Measurements from ENCODE around the gene TXLNG. TPM values are rescaled to one million over a fixed set of nuclear protein-coding genes. Genes with fewer than 3 reads are reported as not detected.

The TXLNG gene
- 12.1 and 16.6 TPM in 2 replicates for polyA plus RNA-seq (2012; rRNA removed)
- 15.5 and 17.7 TPM in 2 replicates for polyA plus RNA-seq (2012; cell fraction: cytosol; rRNA removed)
- 14.6 and 28.0 TPM in 2 replicates for polyA plus RNA-seq (2012; cell fraction: nucleus; rRNA removed)

DNA sequence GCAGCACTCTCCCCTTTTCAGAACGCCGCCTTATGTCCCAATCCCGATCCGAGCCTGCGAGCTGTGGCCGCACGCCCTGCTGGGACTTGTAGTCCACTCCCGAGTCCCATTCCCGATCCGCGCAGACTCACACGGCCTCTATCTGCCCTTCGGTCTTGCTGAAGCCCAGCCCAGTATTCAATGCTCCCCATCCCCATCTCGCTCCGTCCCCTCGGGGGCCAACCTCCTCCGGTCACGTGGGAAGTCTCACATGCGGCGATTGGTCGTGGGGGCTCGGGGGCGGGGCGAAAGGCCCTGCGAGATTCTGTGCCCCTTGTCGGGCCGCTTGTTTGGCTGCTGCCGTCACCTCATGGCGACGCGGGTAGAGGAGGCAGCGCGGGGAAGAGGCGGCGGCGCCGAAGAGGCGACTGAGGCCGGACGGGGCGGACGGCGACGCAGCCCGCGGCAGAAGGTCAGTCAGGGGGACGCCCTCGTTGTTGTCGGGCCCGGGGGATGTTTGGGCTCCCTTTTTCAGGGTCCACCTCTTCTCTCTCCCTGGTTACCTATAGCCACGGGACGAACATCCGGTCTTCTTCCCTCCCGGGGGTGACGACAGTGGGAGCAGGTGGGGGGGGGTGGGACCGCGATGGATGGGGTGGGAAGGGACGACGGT lies at the start of gene TXLNG:
TSS of gene TXLNG (plus strand) at position 328 of the 652 bp plus-strand sequence. CDS start at position 350, 22 bp downstream.
- Histone ChIP-seq H3K4me3 (ENCODE audit: low read depth in 2 of 2, low read length in 1 of 2) (peak within 1 kb of the TSS; percentile 78 to 80), H4K20me1 (ENCODE audit: insufficient read depth) (no peaks in the 10 kb centered on the region), H3K9me2 (no peaks in the 10 kb centered on the region), H3F3A (replicated peaks; ENCODE audit: insufficient read depth) (no peaks in the 10 kb centered on the region), H3K4me2 (peak within 1 kb of the TSS; percentile 87), H3K9ac (peak within 1 kb of the TSS; percentile 74), H2AFZ (ENCODE audit: low read depth) (peak within 1 kb of the TSS; percentile 97), H3K36me3 (replicated peaks in 1 of 2; ENCODE audit: control insufficient read depth in 1 of 2, insufficient read depth in 2 of 2, low read length in 1 of 2) (peaks cover 7 to 10% of the 10 kb centered on the region in 2 experiments), H3K27ac (ENCODE audit: low read depth in 2 of 2, low read length in 1 of 2) (peak within 1 kb of the TSS; percentile 69 to 81; a peak in 3 of 4 replicates), H3K79me2 (ENCODE audit: insufficient read depth) (peaks cover 47% of the 10 kb centered on the region), H3K9me3 (no peaks in the 10 kb centered on the region), H3K4me1 (ENCODE audit: control insufficient read depth in 1 of 2, insufficient read depth in 2 of 2, low read depth in 1 of 2, low read length in 1 of 2) (peaks cover 3 to 6% of the 10 kb centered on the region in 2 experiments; a peak in 2 of 4 replicates), H3K27me3 (ENCODE audit: insufficient read depth) (no peaks in the 10 kb centered on the region)
- ChIA-PET POLR2A (interaction anchor here (1.4 kb wide), 1 partner anchor 67 kb away, joined by 4 read pairs; the partner anchor contains the start of gene SYAP1), CTCF (interaction anchor here (1.4 kb wide), 1 partner anchor 106 kb away, joined by 5 read pairs; no protein-coding TSS in a partner anchor)
- WGBS (ENCODE audit: low lambda C conversion rate): under 1% methylated on average over 41 of the region's 59 CpGs
- peak; percentile 98 for DNase-seq
- TF ChIP-seq SIN3A (IDR thresholded peaks at IDR 0.05; ENCODE audit: borderline replicate concordance, low read depth, low read length) (peak; percentile 75; the same call in 1 of the 2 replicates), MXI1 (IDR thresholded peaks at IDR 0.05; ENCODE audit: low read depth, low read length) (peak; percentile 65), RAD21 (IDR thresholded peaks at IDR 0.05; ENCODE audit: low read length) (no peak), GABPA (IDR thresholded peaks at IDR 0.05; ENCODE audit: low read depth) (peak; percentile 66), CHD2 (IDR thresholded peaks at IDR 0.05; ENCODE audit: low read length, partially characterized antibody) (peak; percentile 78), YY1 (IDR thresholded peaks at IDR 0.05; ENCODE audit: low read depth) (peak; percentile 67), EZH2phosphoT487 (IDR thresholded peaks at IDR 0.05; ENCODE audit: borderline replicate concordance, low read depth) (no peak), TAF1 (IDR thresholded peaks at IDR 0.05; ENCODE audit: borderline replicate concordance, low read depth, low read length) (peak; percentile 85), FOSL2 (IDR thresholded peaks at IDR 0.05; ENCODE audit: borderline replicate concordance, low read depth) (no peak), TCF12 (IDR thresholded peaks at IDR 0.05) (no peak), FOXJ3 (CRISPR knock-in tag; IDR thresholded peaks at IDR 0.05) (no peak), NFIC (IDR thresholded peaks at IDR 0.05; ENCODE audit: borderline replicate concordance) (no peak), RFX5 (IDR thresholded peaks at IDR 0.05; ENCODE audit: low read length) (no peak), GATA2 (CRISPR knock-in tag; IDR thresholded peaks at IDR 0.05) (no peak), RCOR1 (IDR thresholded peaks at IDR 0.05; ENCODE audit: low read length) (no peak), FOXM1 (IDR thresholded peaks at IDR 0.05; ENCODE audit: low read depth) (no peak), TEAD4 (IDR thresholded peaks at IDR 0.05; ENCODE audit: borderline replicate concordance, insufficient read depth) (no peak), MEF2A (IDR thresholded peaks at IDR 0.05; ENCODE audit: borderline replicate concordance, low read depth) (no peak)
- TF ChIP-seq, protein P1, sequence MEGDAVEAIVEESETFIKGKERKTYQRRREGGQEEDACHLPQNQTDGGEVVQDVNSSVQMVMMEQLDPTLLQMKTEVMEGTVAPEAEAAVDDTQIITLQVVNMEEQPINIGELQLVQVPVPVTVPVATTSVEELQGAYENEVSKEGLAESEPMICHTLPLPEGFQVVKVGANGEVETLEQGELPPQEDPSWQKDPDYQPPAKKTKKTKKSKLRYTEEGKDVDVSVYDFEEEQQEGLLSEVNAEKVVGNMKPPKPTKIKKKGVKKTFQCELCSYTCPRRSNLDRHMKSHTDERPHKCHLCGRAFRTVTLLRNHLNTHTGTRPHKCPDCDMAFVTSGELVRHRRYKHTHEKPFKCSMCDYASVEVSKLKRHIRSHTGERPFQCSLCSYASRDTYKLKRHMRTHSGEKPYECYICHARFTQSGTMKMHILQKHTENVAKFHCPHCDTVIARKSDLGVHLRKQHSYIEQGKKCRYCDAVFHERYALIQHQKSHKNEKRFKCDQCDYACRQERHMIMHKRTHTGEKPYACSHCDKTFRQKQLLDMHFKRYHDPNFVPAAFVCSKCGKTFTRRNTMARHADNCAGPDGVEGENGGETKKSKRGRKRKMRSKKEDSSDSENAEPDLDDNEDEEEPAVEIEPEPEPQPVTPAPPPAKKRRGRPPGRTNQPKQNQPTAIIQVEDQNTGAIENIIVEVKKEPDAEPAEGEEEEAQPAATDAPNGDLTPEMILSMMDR (IDR thresholded peaks at IDR 0.05): no peak
- TF ChIP-seq, protein P2, sequence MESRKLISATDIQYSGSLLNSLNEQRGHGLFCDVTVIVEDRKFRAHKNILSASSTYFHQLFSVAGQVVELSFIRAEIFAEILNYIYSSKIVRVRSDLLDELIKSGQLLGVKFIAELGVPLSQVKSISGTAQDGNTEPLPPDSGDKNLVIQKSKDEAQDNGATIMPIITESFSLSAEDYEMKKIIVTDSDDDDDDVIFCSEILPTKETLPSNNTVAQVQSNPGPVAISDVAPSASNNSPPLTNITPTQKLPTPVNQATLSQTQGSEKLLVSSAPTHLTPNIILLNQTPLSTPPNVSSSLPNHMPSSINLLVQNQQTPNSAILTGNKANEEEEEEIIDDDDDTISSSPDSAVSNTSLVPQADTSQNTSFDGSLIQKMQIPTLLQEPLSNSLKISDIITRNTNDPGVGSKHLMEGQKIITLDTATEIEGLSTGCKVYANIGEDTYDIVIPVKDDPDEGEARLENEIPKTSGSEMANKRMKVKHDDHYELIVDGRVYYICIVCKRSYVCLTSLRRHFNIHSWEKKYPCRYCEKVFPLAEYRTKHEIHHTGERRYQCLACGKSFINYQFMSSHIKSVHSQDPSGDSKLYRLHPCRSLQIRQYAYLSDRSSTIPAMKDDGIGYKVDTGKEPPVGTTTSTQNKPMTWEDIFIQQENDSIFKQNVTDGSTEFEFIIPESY (IDR thresholded peaks at IDR 0.05; ENCODE audit: borderline replicate concordance, low read depth): peak; percentile 87; the same call in 1 of the 2 replicates
- TF ChIP-seq, protein P3, sequence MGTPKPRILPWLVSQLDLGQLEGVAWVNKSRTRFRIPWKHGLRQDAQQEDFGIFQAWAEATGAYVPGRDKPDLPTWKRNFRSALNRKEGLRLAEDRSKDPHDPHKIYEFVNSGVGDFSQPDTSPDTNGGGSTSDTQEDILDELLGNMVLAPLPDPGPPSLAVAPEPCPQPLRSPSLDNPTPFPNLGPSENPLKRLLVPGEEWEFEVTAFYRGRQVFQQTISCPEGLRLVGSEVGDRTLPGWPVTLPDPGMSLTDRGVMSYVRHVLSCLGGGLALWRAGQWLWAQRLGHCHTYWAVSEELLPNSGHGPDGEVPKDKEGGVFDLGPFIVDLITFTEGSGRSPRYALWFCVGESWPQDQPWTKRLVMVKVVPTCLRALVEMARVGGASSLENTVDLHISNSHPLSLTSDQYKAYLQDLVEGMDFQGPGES (IDR thresholded peaks at IDR 0.05; ENCODE audit: low read depth, low read length): no peak
- TF ChIP-seq, protein P4, sequence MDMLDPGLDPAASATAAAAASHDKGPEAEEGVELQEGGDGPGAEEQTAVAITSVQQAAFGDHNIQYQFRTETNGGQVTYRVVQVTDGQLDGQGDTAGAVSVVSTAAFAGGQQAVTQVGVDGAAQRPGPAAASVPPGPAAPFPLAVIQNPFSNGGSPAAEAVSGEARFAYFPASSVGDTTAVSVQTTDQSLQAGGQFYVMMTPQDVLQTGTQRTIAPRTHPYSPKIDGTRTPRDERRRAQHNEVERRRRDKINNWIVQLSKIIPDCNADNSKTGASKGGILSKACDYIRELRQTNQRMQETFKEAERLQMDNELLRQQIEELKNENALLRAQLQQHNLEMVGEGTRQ (IDR thresholded peaks at IDR 0.05; ENCODE audit: borderline replicate concordance, low read depth, low read length): no peak; the same call in 1 of the 2 replicates
- TF ChIP-seq, protein P5, sequence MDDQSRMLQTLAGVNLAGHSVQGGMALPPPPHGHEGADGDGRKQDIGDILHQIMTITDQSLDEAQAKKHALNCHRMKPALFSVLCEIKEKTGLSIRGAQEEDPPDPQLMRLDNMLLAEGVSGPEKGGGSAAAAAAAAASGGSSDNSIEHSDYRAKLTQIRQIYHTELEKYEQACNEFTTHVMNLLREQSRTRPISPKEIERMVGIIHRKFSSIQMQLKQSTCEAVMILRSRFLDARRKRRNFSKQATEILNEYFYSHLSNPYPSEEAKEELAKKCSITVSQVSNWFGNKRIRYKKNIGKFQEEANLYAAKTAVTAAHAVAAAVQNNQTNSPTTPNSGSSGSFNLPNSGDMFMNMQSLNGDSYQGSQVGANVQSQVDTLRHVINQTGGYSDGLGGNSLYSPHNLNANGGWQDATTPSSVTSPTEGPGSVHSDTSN (IDR thresholded peaks at IDR 0.05): 0 out of 2 replicates have a peak, but pooled peaks have one; percentile 18
- TF ChIP-seq, protein P6, sequence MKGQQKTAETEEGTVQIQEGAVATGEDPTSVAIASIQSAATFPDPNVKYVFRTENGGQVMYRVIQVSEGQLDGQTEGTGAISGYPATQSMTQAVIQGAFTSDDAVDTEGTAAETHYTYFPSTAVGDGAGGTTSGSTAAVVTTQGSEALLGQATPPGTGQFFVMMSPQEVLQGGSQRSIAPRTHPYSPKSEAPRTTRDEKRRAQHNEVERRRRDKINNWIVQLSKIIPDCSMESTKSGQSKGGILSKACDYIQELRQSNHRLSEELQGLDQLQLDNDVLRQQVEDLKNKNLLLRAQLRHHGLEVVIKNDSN (IDR thresholded peaks at IDR 0.05; ENCODE audit: borderline replicate concordance, low read depth): peak; percentile 95
- TF ChIP-seq, protein P7, sequence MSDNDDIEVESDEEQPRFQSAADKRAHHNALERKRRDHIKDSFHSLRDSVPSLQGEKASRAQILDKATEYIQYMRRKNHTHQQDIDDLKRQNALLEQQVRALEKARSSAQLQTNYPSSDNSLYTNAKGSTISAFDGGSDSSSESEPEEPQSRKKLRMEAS (IDR thresholded peaks at IDR 0.05; ENCODE audit: low read depth): peak; percentile 68
